KMS-11 (cell line): ENCODE data around the gene TSPAN11.

ENCODE experiments used
- H2AFZ ChIP-seq: fragments of 200-600 bp; sonication (generic); 2 replicates; pipeline ENCODE4 v1.6.1; 2016; ENCODE audit warnings: antibody characterized with exemption, mixed run types, low read depth
- H3K27ac ChIP-seq: fragments of 200-600 bp; sonication (generic); 2 replicates; pipeline ENCODE4 v1.6.1; 2016; ENCODE audit warnings: mild to moderate bottlenecking, mixed run types
- H3K27me3 ChIP-seq: fragments of 200-600 bp; sonication (generic); 2 replicates; pipeline ENCODE4 v1.6.1; 2017; ENCODE audit warnings: mild to moderate bottlenecking, low read depth, mixed run types, moderate library complexity; ENCODE audit not compliant: insufficient read depth
- H3K36me3 ChIP-seq: fragments of 200-600 bp; sonication (generic); 2 replicates; pipeline ENCODE4 v1.6.1; 2017; ENCODE audit warnings: mild to moderate bottlenecking, mixed run types; ENCODE audit not compliant: insufficient read depth
- H3K4me1 ChIP-seq: fragments of 200-600 bp; sonication (generic); 2 replicates; pipeline ENCODE4 v1.6.1; 2016; ENCODE audit warnings: mild to moderate bottlenecking, low read depth, mixed run types; ENCODE audit not compliant: poor library complexity, severe bottlenecking
- H3K4me2 ChIP-seq: fragments of 200-600 bp; sonication (generic); 2 replicates; pipeline ENCODE4 v1.7.0; 2016; ENCODE audit warnings: mild to moderate bottlenecking, mixed run types
- H3K4me3 ChIP-seq: fragments of 200-600 bp; sonication (generic); IDR thresholded peaks from 2 replicates; pipeline ENCODE4 v1.6.1; 2017; ENCODE audit warnings: low read depth, low read length, mixed read lengths; ENCODE audit not compliant: insufficient read depth
- H3K79me2 ChIP-seq: fragments of 200-600 bp; sonication (generic); 2 replicates; pipeline ENCODE4 v1.6.1; 2016; ENCODE audit warnings: low read depth, mixed run types; ENCODE audit not compliant: insufficient read depth
- H3K9ac ChIP-seq: fragments of 200-600 bp; sonication (generic); 2 replicates; pipeline ENCODE4 v1.6.1; 2016; ENCODE audit warnings: mild to moderate bottlenecking, mixed run types
- H4K20me1 ChIP-seq: fragments of 200-600 bp; sonication (generic); 2 replicates; pipeline ENCODE4 v1.6.1; 2016; ENCODE audit warnings: mild to moderate bottlenecking, mixed run types; ENCODE audit not compliant: insufficient read depth
- CTCF ChIP-seq: fragments of 200-600 bp; sonication (generic); conservative IDR thresholded peaks from 2 replicates; pipeline ENCODE4 v1.6.1; 2017; ENCODE audit warnings: low read depth, mild to moderate bottlenecking, antibody characterized with exemption, low read length, moderate library complexity, mixed read lengths

The TSPAN11 gene

GRCh38 chr12:30927222-30927611, 669 bp downstream of the TSPAN11 start:
- no peak overlapping the region for H3K4me3 ChIP-seq
- H2AFZ ChIP-seq = no peak overlapping the region
- H3K9ac ChIP-seq = no peak overlapping the region

GRCh38 chr12:30928356-30929244, 2.1 kb downstream of the TSPAN11 start:
- no peak overlapping the region for H3K27ac ChIP-seq
- TF ChIP-seq CTCF = no peak

More at GRCh38 chr12:30927222-30927611, 669 bp downstream of the TSPAN11 start:
- Histone ChIP-seq H3K4me2 (no peak overlapping the region), H3K27ac (no peak overlapping the region), H4K20me1 (no peaks in the 10 kb centered on the region), H3K27me3 (no peaks in the 10 kb centered on the region), H3K4me1 (no peaks in the 10 kb centered on the region), H3K79me2 (no peaks in the 10 kb centered on the region), H3K36me3 (no peaks in the 10 kb centered on the region)
- no peak for TF ChIP-seq CTCF

GRCh38 chr12:30930238-30930637, 3.7 kb downstream of the TSPAN11 start:
- H3K27me3 ChIP-seq = no peaks in the 10 kb centered on the region
- H3K36me3 ChIP-seq = no peaks in the 10 kb centered on the region
- H3K27ac ChIP-seq = no peak overlapping the region
- H3K9ac ChIP-seq = no peak overlapping the region
- H3K79me2 ChIP-seq = no peaks in the 10 kb centered on the region
- no peak overlapping the region for H3K4me2 ChIP-seq
- H3K4me3 ChIP-seq = no peak overlapping the region
- TF ChIP-seq CTCF = no peak
- H4K20me1 ChIP-seq = no peaks in the 10 kb centered on the region
- H3K4me1 ChIP-seq = no peaks in the 10 kb centered on the region
- no peak overlapping the region for H2AFZ ChIP-seq

More at GRCh38 chr12:30928356-30929244, 2.1 kb downstream of the TSPAN11 start:
- H3K4me3 ChIP-seq = no peak overlapping the region
- H4K20me1 ChIP-seq = no peaks in the 10 kb centered on the region
- H3K9ac ChIP-seq = no peak overlapping the region
- no peaks in the 10 kb centered on the region for H3K4me1 ChIP-seq
- no peaks in the 10 kb centered on the region for H3K27me3 ChIP-seq
- no peak overlapping the region for H3K4me2 ChIP-seq
- H3K79me2 ChIP-seq = no peaks in the 10 kb centered on the region
- H3K36me3 ChIP-seq = no peaks in the 10 kb centered on the region
- H2AFZ ChIP-seq = no peak overlapping the region

- no peak overlapping the region for H3K4me3 ChIP-seq
- no peaks in the 10 kb centered on the region for H3K79me2 ChIP-seq
- no peak overlapping the region for H3K9ac ChIP-seq
- no peak overlapping the region for H2AFZ ChIP-seq
- no peaks in the 10 kb centered on the region for H3K36me3 ChIP-seq
- no peaks in the 10 kb centered on the region for H3K4me1 ChIP-seq
- no peak overlapping the region for H3K27ac ChIP-seq
- H3K4me2 ChIP-seq = no peak overlapping the region
- no peaks in the 10 kb centered on the region for H3K27me3 ChIP-seq
- no peaks in the 10 kb centered on the region for H4K20me1 ChIP-seq
- TF ChIP-seq CTCF = no peak
Measured at GRCh38 chr12:30930641-30931040, 4.1 kb downstream of the TSPAN11 start.
